Neuron (in vitro differentiated cells): ENCODE data around the gene TMEM131.
"Not testable (repeated sequence)": the region's sequence is repeated elsewhere in the genome, so short reads cannot be mapped to it uniquely, and the experiment has no call there.

ENCODE experiments used
- H2AFZ ChIP-seq: one replicate; pipeline ENCODE4 v1.6.1; 2013; ENCODE audit warnings: low read depth, mild to moderate bottlenecking, inconsistent platforms, low read length, moderate library complexity
- H3K27me3 ChIP-seq: one replicate; pipeline ENCODE4 v1.6.1; 2013; ENCODE audit warnings: low read length; ENCODE audit not compliant: insufficient read depth
- H3K36me3 ChIP-seq: one replicate; pipeline ENCODE4 v1.6.1; 2013; ENCODE audit warnings: low read length; ENCODE audit not compliant: insufficient read depth
- H3K4me1 ChIP-seq: one replicate; pipeline ENCODE4 v1.6.1; 2013; ENCODE audit warnings: low read length; ENCODE audit not compliant: insufficient read depth
- H3K4me3 ChIP-seq: 2 replicates; pipeline ENCODE4 v1.5.1; 2013; ENCODE audit warnings: mild to moderate bottlenecking, low read length, moderate library complexity
- H3K9me3 ChIP-seq: one replicate; pipeline ENCODE4 v1.6.1; 2013; ENCODE audit warnings: low read length

Gene TMEM131

GRCh38 chr2:98028931-98029717 lies 33.4 kb upstream of the TMEM131 start:
- H3K4me1 ChIP-seq: peaks cover 16% of the 10 kb centered on the region
- no peak overlapping the region for H2AFZ ChIP-seq
- no peaks in the 10 kb centered on the region for H3K27me3 ChIP-seq
- no peaks in the 10 kb centered on the region for H3K36me3 ChIP-seq
- no peak overlapping the region for H3K4me3 ChIP-seq
- no peaks in the 10 kb centered on the region for H3K9me3 ChIP-seq

GRCh38 chr2:98028101-98028561 lies 32.4 kb upstream of the TMEM131 start:
- Histone ChIP-seq H3K4me3 (no peak overlapping the region), H3K36me3 (no peaks in the 10 kb centered on the region), H2AFZ (no peak overlapping the region), H3K9me3 (no peaks in the 10 kb centered on the region), H3K27me3 (no peaks in the 10 kb centered on the region), H3K4me1 (peaks cover 16% of the 10 kb centered on the region)

- H3K4me3 ChIP-seq: no peak overlapping the region
- peaks cover 16% of the 10 kb centered on the region for H3K4me1 ChIP-seq
- no peak overlapping the region for H2AFZ ChIP-seq
- H3K36me3 ChIP-seq: no peaks in the 10 kb centered on the region
- H3K27me3 ChIP-seq: no peaks in the 10 kb centered on the region
- no peaks in the 10 kb centered on the region for H3K9me3 ChIP-seq
Measured at GRCh38 chr2:98027538-98027937, 31.8 kb upstream of the TMEM131 start.

GRCh38 chr2:98026927-98027522 lies 31.3 kb upstream of the TMEM131 start:
- Histone ChIP-seq H3K4me1 (peaks cover 16% of the 10 kb centered on the region), H3K36me3 (no peaks in the 10 kb centered on the region), H3K9me3 (no peaks in the 10 kb centered on the region), H2AFZ (no peak overlapping the region), H3K27me3 (no peaks in the 10 kb centered on the region), H3K4me3 (no peak overlapping the region)

- no peak overlapping the region for H2AFZ ChIP-seq
- no peaks in the 10 kb centered on the region for H3K36me3 ChIP-seq
- peaks cover 18% of the 10 kb centered on the region for H3K4me1 ChIP-seq
- no peaks in the 10 kb centered on the region for H3K27me3 ChIP-seq
- H3K9me3 ChIP-seq: no peaks in the 10 kb centered on the region
- H3K4me3 ChIP-seq: no peak overlapping the region
Measured at GRCh38 chr2:98026292-98026691, 30.5 kb upstream of the TMEM131 start.

GRCh38 chr2:98025481-98026037 lies 29.8 kb upstream of the TMEM131 start:
- Histone ChIP-seq H3K27me3 (no peaks in the 10 kb centered on the region), H3K4me3 (no peak overlapping the region), H2AFZ (no peak overlapping the region), H3K36me3 (no peaks in the 10 kb centered on the region), H3K9me3 (no peaks in the 10 kb centered on the region), H3K4me1 (peaks cover 25% of the 10 kb centered on the region)

- not testable (repeated sequence) for H3K4me3 ChIP-seq, H3K27me3 ChIP-seq, H2AFZ ChIP-seq, H3K9me3 ChIP-seq, H3K36me3 ChIP-seq
- H3K4me1 ChIP-seq: peaks cover 14% of the 10 kb centered on the region
Measured at GRCh38 chr2:98022067-98022466, 26.3 kb upstream of the TMEM131 start.

GRCh38 chr2:98020992-98021713 lies 25.4 kb upstream of the TMEM131 start:
- Histone ChIP-seq H3K4me1 (peaks cover 14% of the 10 kb centered on the region), H3K9me3 (no peaks in the 10 kb centered on the region), H3K36me3 (no peaks in the 10 kb centered on the region), H3K4me3 (no peak overlapping the region), H3K27me3 (no peaks in the 10 kb centered on the region), H2AFZ (no peak overlapping the region)

GRCh38 chr2:98020516-98020915 lies 24.8 kb upstream of the TMEM131 start:
- no peaks in the 10 kb centered on the region for H3K36me3 ChIP-seq
- H2AFZ ChIP-seq: no peak overlapping the region
- no peak overlapping the region for H3K4me3 ChIP-seq
- no peaks in the 10 kb centered on the region for H3K9me3 ChIP-seq
- H3K4me1 ChIP-seq: peaks cover 14% of the 10 kb centered on the region
- no peaks in the 10 kb centered on the region for H3K27me3 ChIP-seq

GRCh38 chr2:98016908-98017670 lies 21.3 kb upstream of the TMEM131 start:
- H3K4me1 ChIP-seq: peaks cover 14% of the 10 kb centered on the region
- no peak overlapping the region for H2AFZ ChIP-seq
- no peaks in the 10 kb centered on the region for H3K36me3 ChIP-seq
- no peak overlapping the region for H3K4me3 ChIP-seq
- H3K27me3 ChIP-seq: no peaks in the 10 kb centered on the region
- H3K9me3 ChIP-seq: no peaks in the 10 kb centered on the region

- H3K27me3 ChIP-seq: no peaks in the 10 kb centered on the region
- H2AFZ ChIP-seq: no peak overlapping the region
- peaks cover 6% of the 10 kb centered on the region for H3K4me1 ChIP-seq
- H3K36me3 ChIP-seq: no peaks in the 10 kb centered on the region
- H3K9me3 ChIP-seq: no peaks in the 10 kb centered on the region
- no peak overlapping the region for H3K4me3 ChIP-seq
Measured at GRCh38 chr2:98015671-98016070, 19.9 kb upstream of the TMEM131 start.

- no peak overlapping the region for H3K4me3 ChIP-seq
- H2AFZ ChIP-seq: no peak overlapping the region
- no peaks in the 10 kb centered on the region for H3K4me1 ChIP-seq
- no peaks in the 10 kb centered on the region for H3K9me3 ChIP-seq
- H3K36me3 ChIP-seq: no peaks in the 10 kb centered on the region
- no peaks in the 10 kb centered on the region for H3K27me3 ChIP-seq
Measured at GRCh38 chr2:98014379-98014778, 18.6 kb upstream of the TMEM131 start.
